GM21529 (cell line): Measurements from ENCODE around the gene CYP2S1.
"Not testable (repeated sequence)": the region's sequence is repeated elsewhere in the genome, so short reads cannot be mapped to it uniquely, and the experiment has no call there.

Source experiments
- ATAC-seq: cut with Tn5 transposase; IDR thresholded peaks from one replicate; pipeline ENCODE4 v1.9.1; 2021; ENCODE audit not compliant: unreplicated experiment

Gene CYP2S1

DNA sequence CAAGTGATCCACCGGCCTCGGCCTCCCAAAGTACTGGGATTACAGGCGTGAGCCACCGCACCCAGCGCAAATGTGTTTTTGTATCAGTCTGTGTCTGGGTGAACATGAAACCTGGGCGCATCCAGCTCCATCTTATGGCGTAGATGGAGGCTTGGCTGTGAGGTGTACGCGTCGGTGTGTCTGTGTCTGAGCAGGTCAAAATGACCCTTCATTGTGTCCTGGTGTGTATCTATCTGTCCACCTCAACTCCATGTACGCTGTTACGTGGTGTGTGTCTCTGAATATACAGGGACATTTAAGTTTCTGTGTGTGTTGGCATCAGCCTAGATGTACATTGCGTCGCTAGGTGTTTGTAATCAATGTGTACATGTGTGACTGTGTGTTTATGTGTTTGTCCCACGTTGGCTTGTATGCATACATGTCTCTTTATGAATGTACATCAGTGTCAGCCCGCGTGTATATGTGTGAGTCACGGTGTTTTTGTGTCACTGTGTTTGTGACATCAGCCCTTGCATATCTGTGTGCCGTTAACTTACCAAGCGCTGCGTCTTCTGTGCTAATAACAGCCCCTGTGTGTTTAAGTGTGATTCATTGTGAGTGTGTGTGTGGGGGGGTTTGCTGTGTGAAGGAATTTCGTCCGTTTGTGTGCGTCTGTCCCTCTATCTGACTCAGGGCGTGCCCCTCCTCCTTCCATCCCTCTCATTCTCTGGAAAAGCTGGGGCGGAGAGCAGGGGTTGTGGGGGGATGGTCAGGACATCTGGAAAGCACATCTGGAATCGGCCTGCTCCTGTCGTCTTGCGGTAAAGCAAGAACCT lies 32.4 kb downstream of the CYP2S1 start:
- no peak for ATAC-seq

DNA sequence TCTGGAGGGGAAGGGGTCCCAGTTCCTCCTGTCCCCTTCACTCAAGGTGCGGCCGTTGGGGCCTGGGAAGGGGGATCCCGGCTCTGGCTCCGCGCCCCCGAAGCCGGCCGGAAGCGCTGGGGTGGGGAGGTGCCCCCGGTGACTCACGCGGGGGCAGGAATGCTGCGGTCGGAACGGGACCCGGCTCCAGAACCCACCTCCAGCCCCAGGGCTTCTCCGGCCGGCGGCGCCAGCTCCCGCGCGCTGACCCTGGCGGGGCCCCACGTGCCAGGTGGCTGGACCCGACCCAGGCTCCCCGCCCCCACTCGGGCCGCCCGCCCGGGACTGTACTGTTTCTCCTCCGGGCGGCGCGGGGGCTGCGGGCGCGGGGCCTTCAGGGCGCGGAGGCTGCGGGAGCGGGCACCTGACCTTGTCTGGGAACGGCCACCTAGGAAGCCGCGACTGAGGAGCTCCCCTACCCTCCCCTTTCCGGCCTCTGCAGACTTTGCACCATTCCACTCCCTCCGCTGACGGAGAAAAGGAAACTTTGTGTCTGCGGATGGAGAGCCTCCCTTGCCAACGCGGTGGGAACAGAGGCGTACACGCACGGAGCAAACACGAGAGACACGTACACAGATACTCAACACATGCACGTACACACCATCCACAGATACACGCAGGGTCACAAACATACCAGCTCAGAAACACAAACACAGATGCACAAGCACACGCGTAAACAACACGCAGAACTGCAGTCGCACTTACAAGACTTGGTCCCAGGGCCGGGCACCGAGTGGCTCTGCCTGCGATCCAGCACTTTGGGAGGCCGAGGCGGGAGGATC lies 33.2 kb downstream of the CYP2S1 start:
- ATAC-seq = no peak

DNA sequence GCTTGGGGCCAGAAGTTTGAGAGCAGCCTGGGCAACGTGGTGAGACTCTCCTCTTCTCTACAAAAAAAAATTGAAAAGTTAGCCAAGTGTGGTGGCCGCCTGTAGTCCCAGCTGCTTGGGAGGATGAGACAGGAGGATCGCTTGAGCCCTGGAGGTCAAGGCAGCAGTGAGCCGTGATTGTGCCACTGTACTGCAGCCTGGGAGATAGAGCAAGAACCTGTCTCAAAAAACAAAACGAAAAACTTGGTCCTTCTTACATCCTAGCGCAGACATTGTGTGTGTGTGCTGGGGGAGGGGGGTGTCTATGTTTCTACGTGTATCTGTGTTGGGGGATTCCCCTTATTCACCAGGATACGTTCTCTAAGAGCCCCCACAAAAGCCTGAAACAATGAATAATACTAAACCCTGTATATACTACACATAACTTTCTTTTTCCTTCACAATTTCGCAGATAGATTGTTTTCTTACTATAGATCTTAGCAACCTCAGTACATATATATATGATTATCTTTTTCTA lies 33.9 kb downstream of the CYP2S1 start:
- no peak for ATAC-seq

DNA sequence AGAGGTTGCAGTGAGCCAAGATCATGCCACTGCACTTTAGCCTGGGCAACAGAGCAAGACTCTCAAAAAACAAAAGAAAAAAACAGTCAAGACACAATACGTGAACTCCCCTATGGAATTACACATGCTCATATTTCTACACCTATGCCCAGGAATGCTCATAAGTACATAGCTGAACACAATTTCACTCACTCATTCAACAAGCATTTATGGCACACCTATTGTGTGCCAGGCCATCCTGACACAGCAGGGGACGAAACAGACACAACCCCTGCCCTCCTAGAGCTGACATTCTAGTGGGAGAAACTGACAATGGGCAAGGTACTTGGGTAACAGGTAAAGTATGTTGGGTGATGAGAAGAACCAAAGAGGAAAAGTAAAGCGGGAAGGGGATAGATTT lies 35.5 kb downstream of the CYP2S1 start:
- no peak for ATAC-seq

DNA sequence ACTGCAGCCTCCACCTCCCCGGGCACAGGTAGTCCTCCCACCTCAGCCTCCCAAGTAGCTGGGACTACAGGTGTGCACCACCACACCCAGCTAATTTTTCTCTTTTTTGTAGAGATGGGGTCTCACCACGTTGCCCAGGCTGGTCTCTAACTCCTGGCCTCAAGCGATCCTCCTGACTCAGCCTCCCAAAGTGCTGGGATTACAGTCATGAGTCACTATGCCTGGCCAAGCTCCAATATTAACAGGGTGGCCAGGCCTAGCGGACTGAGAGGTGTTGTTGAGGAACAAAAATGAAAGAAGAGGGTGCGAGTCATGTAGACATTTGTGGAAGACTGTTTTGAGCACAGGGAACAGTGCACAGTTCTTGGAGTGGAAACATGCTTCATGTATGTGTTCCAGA lies 36.3 kb downstream of the CYP2S1 start:
- ATAC-seq = not testable (repeated sequence)

DNA sequence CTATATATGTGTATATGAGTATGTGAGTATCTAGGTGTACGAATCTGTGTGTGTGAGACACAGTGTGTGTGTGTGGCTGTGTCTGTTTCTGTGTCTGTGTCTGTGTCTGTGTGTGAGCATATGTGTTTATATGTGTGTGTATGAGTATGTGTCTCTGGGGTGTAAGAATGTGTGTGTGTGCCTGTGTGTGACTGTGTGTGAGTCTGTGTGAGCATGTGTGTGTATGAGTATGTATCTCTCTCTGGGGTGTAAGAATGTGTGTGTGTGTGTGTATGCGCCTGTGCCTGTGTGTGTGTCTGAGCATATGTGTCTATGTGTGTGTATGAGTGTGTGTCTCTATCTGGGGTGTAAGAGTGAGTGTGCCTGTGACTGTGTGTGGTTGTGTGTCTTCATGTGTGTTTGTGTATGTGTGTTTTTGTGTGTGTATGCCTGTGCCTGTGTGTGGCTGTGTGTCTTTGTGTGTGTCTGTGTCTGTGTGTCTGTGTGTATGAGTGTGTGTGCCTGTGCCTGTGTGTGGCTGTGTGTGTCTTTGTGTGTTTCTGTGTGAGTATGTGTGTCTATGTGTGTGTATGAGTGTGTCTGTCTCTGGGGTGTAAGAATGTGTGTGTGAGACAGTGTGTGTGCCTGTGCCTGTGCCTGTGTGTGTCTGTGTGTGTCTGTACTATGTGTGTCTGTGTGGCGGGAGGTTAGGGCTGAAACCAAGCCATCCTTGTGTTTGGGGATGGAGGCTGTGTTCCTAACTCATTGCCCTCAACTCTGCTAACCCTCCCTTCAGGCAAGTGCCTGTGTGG lies 37.2 kb downstream of the CYP2S1 start:
- ATAC-seq = no peak

DNA sequence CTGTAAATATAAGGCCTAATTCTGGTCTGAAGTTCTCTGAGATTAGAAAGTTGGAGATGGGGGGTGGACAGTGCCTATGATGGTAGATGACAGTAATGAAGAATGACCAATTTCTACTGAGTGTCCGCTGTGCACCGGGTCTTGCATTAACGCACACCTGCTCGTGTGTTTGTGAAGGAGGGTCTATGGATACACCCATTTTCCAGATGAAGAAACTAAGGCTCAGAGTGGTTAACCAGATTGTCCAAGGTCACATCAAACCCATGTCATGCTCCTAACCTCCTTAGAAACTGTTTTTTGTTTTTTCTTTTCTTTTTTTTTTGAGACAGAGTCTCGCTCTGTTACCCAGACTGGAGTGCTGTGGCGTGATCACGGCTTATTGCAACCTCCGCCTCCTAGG lies 39.7 kb downstream of the CYP2S1 start:
- no peak for ATAC-seq

DNA sequence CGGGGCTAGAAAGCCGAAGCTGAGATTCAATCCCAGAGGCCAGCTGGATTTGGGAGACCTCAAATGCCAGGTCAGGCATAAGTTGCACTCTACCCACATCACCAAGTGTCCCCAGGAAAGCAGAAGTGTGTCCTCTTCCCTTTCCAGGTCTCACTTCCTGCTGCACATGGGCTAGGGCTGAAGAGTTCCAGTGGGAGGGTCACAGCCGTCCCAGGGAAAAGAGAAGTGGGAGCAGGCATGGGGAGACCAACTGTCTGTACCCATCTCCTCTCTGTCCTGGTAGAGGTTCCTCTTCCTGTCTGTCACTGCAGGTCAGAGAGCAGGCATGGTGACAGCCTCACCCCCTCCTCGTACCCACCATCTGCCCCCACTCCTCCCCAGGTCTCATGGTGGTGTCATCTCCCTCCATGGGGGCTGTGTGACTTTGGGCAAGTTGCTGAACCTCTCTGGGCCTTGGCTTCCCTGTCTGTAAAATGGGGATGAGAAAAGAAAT lies 40.8 kb downstream of the CYP2S1 start:
- no peak for ATAC-seq

DNA sequence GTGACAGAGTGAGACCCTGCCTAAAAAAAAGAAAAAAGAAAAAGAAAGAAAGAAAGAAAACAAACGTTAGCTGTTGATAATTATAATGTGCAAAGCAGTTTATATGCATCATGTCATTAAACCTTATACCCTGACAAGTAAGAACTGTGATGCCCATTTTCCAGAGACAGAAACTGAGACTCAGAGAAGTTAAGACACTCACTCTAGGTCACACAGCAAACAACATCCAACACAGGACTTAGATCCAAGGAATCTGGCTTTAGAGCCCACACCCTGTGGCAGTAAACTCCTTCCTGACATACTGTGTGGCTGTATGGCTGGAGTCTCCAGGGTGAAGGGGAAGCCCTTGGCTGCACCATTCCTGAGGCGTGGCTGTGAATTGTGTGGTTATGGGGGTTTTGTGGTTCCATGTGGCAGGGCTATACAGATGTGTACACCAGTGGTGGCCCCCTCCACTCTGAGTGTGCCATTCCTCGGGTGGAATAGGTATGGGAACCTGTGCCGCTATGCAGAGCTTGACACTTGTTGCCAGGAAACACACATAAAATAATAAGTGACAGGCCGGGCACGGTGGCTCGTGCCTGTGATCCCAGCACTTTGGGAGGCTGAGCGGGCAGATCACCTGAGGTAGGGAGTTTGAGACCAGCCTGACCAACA lies 41.6 kb downstream of the CYP2S1 start:
- no peak for ATAC-seq

DNA sequence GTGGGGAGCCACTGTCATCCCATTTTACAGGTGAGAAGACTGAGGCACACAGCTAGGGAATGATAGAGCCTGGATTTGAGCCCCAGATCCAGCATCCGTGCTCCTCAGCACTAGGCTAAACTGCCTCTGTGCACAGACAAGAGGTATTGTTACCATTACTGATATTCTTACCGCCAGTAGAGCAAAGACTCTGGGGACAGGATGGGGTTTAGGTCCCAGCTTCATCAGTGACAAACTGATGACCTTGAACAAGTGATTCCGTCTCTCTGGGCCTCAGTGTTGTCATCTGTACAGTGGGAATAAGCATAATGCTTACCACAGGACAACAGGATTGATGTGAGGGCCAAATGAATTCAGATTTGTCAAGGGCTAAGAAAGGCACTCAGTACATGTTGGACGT lies 42.5 kb downstream of the CYP2S1 start:
- no peak for ATAC-seq

DNA sequence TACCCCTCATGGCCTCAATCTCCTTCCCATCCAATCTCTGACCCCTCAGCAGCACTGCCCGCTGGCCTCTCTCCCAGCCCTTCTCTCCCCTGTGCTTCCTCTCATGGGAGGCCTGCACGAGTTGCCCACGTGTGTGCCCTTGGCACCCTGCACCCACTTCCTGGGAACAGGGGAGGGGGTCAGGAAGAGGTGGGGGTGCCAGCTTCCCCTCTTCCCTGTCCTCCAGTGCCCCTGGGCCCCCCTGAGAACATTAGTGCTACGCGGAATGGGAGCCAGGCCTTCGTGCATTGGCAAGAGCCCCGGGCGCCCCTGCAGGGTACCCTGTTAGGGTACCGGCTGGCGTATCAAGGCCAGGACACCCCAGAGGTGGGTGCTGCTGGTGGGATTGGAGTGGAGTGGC lies 45.2 kb downstream of the CYP2S1 start:
- no peak for ATAC-seq

DNA sequence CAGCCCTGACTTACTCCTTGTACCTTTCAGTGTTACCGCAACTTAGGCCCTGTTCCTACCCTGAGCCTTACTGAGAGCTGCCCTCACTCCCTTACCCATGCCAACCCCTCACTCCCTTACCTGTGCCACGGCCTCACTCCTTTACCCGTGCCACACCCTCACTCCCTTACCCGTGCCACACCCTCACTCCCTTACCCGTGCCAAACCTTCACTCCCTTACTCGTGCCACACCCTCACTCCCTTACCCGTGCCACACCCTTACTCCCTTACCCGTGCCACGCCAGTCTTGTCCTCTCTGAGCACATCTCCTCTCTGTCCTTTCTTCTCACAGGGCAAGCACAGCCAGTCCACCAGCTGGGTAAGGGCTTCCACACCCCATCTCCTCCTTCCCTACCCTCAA lies 46.3 kb downstream of the CYP2S1 start:
- ATAC-seq = no peak

DNA sequence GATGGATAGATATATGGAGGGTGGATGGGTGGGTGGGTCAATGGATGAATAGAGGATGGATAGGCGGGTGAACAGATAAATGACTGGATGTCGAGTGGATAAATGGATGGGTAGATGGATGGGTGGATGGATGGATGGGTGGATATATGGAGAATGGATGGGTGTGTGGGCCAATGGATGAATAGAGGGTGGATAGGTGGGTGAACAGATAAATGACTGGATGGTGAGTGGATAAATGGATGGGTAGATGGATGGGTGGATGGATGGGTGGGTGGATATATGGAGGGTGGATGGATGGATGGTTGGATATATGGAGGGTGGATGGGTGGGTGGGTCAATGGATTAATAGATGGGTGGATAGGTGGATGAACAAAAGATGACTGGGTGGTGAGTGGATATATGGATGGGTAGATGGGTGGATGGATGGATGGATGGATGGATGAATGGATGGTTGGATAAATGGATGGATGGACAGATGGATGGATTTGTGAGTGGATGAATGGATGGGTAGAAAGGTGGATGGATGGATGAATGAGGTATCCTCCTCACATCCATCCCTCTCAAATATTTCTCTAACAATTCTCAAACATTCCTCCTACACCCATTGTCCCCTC lies 47.0 kb downstream of the CYP2S1 start:
- no peak for ATAC-seq

DNA sequence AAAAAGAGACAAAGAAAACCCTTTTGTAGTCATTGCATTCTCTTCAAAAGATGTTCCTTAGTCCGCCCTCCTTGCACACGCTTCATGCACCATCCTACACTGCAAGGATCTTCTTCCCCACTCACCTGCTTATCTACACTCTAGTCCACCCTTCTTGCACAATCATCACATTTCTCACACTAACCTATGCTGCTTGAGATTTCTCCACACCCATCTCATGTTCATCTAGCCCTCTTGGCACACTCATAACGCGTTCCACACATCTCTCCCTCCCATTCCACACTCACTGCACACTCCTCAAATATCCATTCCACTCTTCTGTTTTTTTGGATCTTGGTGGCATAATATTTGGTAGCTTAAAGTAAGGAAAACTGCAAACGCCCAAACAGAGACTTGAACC lies 48.8 kb downstream of the CYP2S1 start:
- no peak for ATAC-seq

DNA sequence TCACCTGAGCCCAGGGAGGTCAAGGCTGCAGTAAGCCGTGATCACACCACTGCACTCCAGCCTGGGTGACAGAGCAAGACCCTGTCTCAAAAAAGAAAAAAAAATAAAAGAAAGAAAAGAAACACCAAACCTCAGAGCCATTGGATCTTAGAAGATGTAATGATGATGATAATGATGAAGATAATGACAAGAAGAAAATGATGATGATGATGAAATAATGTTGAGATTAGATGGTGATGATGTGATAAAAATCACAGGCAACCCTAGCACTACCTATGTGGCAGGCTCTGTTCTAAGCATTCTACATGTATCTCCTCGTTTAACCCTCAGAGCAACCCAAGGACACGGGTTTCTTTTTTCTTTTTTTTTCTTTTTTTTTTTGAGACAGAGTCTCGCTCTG lies 51.1 kb downstream of the CYP2S1 start:
- no peak for ATAC-seq

DNA sequence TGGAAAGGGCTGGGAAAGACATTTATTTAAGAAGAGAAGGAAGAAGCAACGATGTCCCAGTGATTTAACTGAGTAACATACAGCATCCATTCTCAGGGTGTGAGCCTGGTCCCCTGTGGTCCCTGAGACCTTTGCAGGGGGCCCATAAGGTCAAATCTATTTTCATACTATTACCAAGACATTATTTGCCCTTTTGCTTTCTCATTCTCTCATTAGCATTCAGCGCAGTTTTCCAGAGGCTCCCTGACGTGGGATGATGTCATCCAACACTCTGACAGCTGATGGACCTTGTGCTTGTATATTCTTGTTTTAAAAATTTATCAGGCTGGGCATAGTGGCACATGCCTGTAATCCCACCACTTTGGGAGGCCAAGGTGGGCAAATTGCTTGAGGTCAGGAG lies 52.8 kb downstream of the CYP2S1 start:
- ATAC-seq = no peak

DNA sequence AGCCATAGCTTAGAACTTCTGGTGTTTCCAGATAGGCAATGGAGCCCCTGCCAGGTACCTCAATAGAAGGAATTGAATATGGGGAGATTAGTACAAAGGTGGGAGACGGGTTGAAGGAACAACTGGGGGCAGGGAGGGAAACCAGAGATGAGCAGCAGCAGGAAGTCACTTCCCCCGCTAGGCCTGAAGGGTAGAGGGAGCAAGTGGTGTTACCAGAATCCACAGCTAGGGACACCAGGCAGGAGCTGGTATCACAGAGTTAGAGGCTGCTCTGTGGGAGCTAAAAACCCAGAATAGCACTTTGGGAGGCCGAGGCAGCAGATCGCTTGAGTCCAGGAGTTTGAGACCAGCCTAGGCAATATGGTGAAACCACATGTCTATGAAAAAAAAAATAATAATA lies 55.9 kb downstream of the CYP2S1 start:
- no peak for ATAC-seq

DNA sequence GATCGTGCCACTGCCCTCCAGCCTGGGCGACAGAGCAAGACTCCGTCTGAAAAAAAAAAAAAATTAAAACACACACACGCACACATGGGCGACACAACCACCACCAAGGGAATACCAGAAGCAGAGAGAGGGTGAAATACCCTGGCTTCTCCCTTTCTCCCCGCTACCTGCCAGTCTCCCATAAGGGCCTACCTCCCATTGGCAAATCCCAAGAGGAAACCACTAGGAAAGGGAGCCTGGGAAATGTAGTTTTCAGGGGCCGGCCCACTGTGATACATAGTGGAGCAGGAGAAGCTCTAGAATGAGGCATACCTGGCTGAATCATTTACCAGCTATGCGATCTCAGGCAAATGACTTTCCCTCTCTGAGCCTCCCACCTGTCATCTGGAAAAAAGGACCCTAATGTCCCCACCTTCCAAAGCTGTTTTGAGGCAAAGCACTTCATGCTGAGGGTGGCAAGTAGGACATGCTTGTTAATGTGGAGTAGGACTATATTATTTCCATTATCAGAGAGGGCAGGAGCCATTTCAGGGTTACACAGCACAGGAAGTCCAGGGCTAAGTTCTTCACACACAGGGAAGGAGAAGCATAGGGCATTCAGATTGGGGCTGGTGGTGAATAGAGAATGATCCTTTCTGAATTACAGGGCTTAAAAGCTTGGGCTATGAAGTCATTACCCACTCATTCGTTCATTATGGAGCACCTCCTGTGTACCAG lies 56.8 kb downstream of the CYP2S1 start:
- ATAC-seq = no peak

DNA sequence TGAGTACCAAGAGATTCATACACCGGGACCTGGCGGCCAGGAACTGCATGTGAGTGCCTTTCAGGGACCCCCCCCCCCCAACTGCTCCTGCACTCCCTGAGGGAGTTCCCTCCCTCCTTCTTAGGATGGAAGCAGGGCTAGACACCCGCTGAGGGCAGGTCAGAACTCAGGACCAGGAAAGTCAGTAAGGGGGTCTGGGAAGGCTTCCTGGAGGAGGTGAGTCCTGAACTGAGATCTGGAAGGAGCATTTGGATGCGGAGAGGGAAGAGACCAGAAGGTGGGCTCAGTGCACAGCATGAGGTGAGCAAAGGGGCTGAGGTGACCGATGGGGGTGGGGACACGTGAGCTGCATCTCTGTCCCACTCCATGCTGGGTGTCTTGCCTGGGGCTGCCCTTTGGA lies 60.6 kb downstream of the CYP2S1 start:
- no peak for ATAC-seq

DNA sequence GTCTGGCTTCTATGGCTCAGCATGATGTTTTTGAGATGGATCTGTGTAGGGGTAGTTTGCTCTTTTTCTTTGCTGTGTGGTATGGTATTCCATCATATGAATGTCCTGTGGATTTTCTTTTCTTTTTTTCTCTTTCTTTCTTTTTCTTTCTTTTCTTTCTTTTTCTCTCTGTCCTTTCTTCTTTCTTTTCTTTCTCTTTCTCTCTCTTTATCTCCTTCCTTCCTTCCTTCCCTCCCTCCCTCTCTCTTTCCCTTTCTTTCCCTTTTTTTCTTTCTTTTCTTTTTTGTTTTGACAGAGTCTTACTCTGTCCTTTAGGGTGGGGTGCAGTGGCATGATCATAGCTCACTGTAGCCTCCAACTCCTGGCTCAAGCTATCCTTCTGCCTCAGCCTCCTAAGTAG lies 62.2 kb downstream of the CYP2S1 start:
- ATAC-seq = no peak
